ENCODE measurements around the gene MAP3K7.

The MAP3K7 gene

DNA sequence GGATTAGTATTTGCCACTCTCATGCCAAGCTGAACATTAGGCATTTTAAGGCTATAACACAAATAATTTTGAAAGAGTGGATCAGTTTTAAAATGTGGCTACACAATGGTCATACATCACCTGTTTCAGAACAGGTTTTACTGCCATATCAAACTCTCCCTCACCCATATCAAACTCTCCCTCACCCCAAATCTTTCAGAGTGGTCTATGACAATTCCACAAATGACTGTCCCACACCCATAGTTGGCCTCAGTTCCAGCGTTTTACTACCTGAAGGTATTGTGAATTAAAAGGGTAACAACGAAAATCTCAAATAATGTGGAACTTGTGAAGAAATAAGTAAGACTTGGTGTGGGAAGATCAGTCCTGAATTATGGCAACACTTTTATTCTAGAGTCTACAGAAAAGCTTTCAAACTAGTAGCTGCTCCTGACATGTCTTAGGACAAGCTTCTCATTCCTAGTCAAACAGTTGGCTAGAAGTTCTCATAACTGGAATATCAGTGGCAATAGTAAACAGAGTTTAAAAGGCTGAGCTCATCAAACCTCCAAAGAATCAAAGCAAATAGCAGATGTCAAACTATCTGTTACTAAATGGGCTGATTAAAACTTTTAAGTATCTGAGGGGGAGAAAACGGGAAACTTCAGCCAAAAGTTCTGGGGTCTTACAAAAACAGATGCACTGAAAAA is 52.4 kb downstream of the MAP3K7 start:
- Histone ChIP-seq H4K20me1 (ENCODE audit: insufficient read depth, low read length) (no peaks in the 10 kb centered on the region), H3F3A (ENCODE audit: insufficient read depth, low read length) (no peaks in the 10 kb centered on the region), H3K79me2 (ENCODE audit: low read length) (no peaks in the 10 kb centered on the region), H3K36me3 (replicated peaks; ENCODE audit: insufficient read depth, low read length) (no peaks in the 10 kb centered on the region; the same call in 1 of the 2 replicates), H3K27me3 (replicated peaks; ENCODE audit: insufficient read depth, low read length) (no peaks in the 10 kb centered on the region), H3K27ac (ENCODE audit: low read length) (no peak overlapping the region), H3K9ac (ENCODE audit: low read length) (no peak overlapping the region), H3K4me2 (ENCODE audit: low read depth, low read length) (no peak overlapping the region), H2AFZ (ENCODE audit: low read length) (no peak overlapping the region), H3K4me1 (ENCODE audit: low read length) (peaks cover 16% of the 10 kb centered on the region), H3K9me2 (replicated peaks; ENCODE audit: insufficient read depth, low read length) (no peaks in the 10 kb centered on the region), H3K4me3 (ENCODE audit: low read length) (no peak overlapping the region), H3K9me3 (replicated peaks; ENCODE audit: insufficient read depth, low read length) (no peaks in the 10 kb centered on the region)
- TF ChIP-seq EZH2 (optimal IDR thresholded peaks at IDR 0.05; ENCODE audit: low read depth, low read length) (no peak), EZH2phosphoT487 (IDR thresholded peaks at IDR 0.05; ENCODE audit: low read length) (no peak)
- TF ChIP-seq, protein P1, sequence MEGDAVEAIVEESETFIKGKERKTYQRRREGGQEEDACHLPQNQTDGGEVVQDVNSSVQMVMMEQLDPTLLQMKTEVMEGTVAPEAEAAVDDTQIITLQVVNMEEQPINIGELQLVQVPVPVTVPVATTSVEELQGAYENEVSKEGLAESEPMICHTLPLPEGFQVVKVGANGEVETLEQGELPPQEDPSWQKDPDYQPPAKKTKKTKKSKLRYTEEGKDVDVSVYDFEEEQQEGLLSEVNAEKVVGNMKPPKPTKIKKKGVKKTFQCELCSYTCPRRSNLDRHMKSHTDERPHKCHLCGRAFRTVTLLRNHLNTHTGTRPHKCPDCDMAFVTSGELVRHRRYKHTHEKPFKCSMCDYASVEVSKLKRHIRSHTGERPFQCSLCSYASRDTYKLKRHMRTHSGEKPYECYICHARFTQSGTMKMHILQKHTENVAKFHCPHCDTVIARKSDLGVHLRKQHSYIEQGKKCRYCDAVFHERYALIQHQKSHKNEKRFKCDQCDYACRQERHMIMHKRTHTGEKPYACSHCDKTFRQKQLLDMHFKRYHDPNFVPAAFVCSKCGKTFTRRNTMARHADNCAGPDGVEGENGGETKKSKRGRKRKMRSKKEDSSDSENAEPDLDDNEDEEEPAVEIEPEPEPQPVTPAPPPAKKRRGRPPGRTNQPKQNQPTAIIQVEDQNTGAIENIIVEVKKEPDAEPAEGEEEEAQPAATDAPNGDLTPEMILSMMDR (IDR thresholded peaks at IDR 0.05; ENCODE audit: low read length): no peak
- DNase-seq: no peak

DNA sequence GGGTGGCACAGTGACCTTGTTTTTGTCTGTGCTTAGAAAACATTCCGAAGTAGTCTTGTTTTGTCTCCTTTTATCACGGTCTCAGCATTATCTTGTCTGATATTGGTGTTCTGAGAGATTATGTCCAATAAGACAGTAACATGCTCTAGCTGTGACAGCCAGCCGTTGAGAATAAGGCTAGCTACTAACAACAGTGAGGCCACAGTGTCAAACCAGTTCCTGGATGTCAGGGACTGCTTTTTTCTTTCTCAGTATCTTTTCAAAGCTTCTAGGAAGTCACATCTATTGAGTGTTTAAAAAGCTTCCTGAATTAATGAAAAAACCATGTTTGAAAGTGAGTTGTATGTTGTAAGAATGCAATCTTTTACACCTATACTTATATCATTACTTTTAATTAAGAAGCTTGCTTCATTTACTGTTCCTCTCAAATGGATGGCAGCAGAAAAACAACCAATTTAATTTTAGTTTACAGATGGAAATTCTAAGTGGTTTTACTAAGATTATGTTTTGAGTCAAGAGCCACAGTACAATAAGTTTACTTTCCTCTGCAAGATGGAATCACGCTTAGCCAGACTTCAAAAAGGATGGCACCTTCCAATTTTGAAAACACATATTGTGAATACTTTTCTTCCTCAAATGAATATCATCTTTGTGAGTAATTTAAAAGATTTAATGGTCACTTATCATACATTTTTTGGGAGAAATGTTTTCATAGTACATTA is 53.1 kb downstream of the MAP3K7 start:
- H3K9me2 ChIP-seq (replicated peaks; ENCODE audit: insufficient read depth, low read length): no peaks in the 10 kb centered on the region

DNA sequence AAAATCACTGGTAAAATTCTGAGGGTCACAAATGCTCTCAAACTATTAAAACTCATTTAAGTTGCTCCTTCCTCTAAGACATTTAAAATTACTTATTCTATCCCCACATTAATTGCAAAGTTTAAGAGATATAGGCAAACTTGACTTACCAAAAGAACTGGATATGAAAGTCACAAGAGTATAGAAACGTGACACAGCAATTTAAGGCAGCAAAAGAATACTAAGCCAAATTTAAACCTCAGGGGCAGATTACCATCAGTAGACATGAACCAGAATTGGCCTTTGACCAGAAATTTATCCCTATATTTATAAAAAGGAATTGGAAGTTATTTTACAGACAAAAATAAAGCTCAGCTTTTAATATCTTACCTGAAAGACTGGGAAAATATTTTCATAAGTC is 56.0 kb downstream of the MAP3K7 start:
- Histone ChIP-seq H3K9me2 (replicated peaks; ENCODE audit: insufficient read depth, low read length) (no peaks in the 10 kb centered on the region), H4K20me1 (ENCODE audit: insufficient read depth, low read length) (no peaks in the 10 kb centered on the region), H3K9me3 (replicated peaks; ENCODE audit: insufficient read depth, low read length) (no peaks in the 10 kb centered on the region), H3K4me1 (ENCODE audit: low read length) (peaks cover 3% of the 10 kb centered on the region), H3F3A (ENCODE audit: insufficient read depth, low read length) (no peaks in the 10 kb centered on the region), H3K27me3 (replicated peaks; ENCODE audit: insufficient read depth, low read length) (no peaks in the 10 kb centered on the region), H3K4me2 (ENCODE audit: low read depth, low read length) (no peak overlapping the region), H2AFZ (ENCODE audit: low read length) (no peak overlapping the region), H3K79me2 (ENCODE audit: low read length) (no peaks in the 10 kb centered on the region), H3K36me3 (replicated peaks; ENCODE audit: insufficient read depth, low read length) (no peaks in the 10 kb centered on the region; the same call in 1 of the 2 replicates), H3K9ac (ENCODE audit: low read length) (no peak overlapping the region), H3K4me3 (ENCODE audit: low read length) (no peak overlapping the region), H3K27ac (ENCODE audit: low read length) (no peak overlapping the region)
- no peak for DNase-seq
- TF ChIP-seq, protein P1 (IDR thresholded peaks at IDR 0.05; ENCODE audit: low read length): no peak
- TF ChIP-seq EZH2phosphoT487 (IDR thresholded peaks at IDR 0.05; ENCODE audit: low read length) (no peak), EZH2 (optimal IDR thresholded peaks at IDR 0.05; ENCODE audit: low read depth, low read length) (no peak)

More for the DNA sequence above, 53.1 kb downstream of the MAP3K7 start:
- Histone ChIP-seq H3K9me3 (replicated peaks; ENCODE audit: insufficient read depth, low read length) (no peaks in the 10 kb centered on the region), H3K36me3 (replicated peaks; ENCODE audit: insufficient read depth, low read length) (no peaks in the 10 kb centered on the region; the same call in 1 of the 2 replicates), H3K27me3 (replicated peaks; ENCODE audit: insufficient read depth, low read length) (no peaks in the 10 kb centered on the region), H3K9ac (ENCODE audit: low read length) (no peak overlapping the region), H3K4me2 (ENCODE audit: low read depth, low read length) (no peak overlapping the region), H3K79me2 (ENCODE audit: low read length) (no peaks in the 10 kb centered on the region), H3F3A (ENCODE audit: insufficient read depth, low read length) (no peaks in the 10 kb centered on the region), H3K4me3 (ENCODE audit: low read length) (no peak overlapping the region), H3K4me1 (ENCODE audit: low read length) (peaks cover 16% of the 10 kb centered on the region), H4K20me1 (ENCODE audit: insufficient read depth, low read length) (no peaks in the 10 kb centered on the region), H3K27ac (ENCODE audit: low read length) (no peak overlapping the region), H2AFZ (ENCODE audit: low read length) (no peak overlapping the region)
- DNase-seq: no peak
- TF ChIP-seq, protein P1 (IDR thresholded peaks at IDR 0.05; ENCODE audit: low read length): no peak
- TF ChIP-seq EZH2 (optimal IDR thresholded peaks at IDR 0.05; ENCODE audit: low read depth, low read length): no peak
- TF ChIP-seq EZH2phosphoT487 (IDR thresholded peaks at IDR 0.05; ENCODE audit: low read length): no peak

Data from MM.1S (cell line).